Endothelial cell of umbilical vein (primary cell): ENCODE measurements around the gene MPIG6B. TPM values are rescaled to one million over a fixed set of nuclear protein-coding genes. Genes with fewer than 3 reads are reported as not detected.

Experiments
- BruUV-seq: library from RNA; stranded (reverse); fragments of 400-500 nt; replicated peaks from 2 replicates; lab custom pipeline; 2021; lab: Mats Ljungman, UMichigan
- CTCF ChIA-PET: fragments of 300-600, 350-600 bp; sonication (Branson Sonifier 250); formaldehyde crosslinking; loops from one replicate; lab custom pipeline; 2021; ENCODE audit warnings: antibody characterized with exemption, inconsistent platforms; lab: Charles Lee
- POLR2A ChIA-PET: fragments of 300-600, 350-600 bp; sonication (Branson Sonifier 250); formaldehyde crosslinking; loops from one replicate; lab custom pipeline; 2021; ENCODE audit warnings: antibody characterized with exemption, inconsistent platforms; lab: Charles Lee
- DNase-seq: peaks from one replicate; pipeline ENCODE4 v3.0.0-alpha.2; 2011; ENCODE audit warnings: low read depth, low spot score
- FAIRE-seq: peaks from 2 replicates; lab custom pipeline; 2011; peaks lifted over from hg19 to GRCh38; lab: Jason Lieb, UNC
- H2AFZ ChIP-seq: 2 replicates; pipeline ENCODE4 v1.6.0; 2012; ENCODE audit warnings: low read depth, low read length, control low read depth, inconsistent platforms
- H3K27ac ChIP-seq: 2 replicates; pipeline ENCODE4 v1.5.1; 2011; ENCODE audit warnings: low read depth, mild to moderate bottlenecking, control low read depth, low read length, moderate library complexity; ENCODE audit not compliant: insufficient read depth
- H3K27me3 ChIP-seq, 2 experiments: 2 replicates each; pipeline versions ENCODE4 v1.6.0 to v1.6.1; 2011; ENCODE audit warnings: low read length in 2 of 2, mixed read lengths in 1 of 2; ENCODE audit not compliant: control insufficient read depth in 2 of 2, insufficient read depth in 2 of 2
- H3K36me3 ChIP-seq, 2 experiments: 2 replicates in 1 of 2; 3 replicates in 1 of 2; pipeline ENCODE4 v1.5.1; 2011; ENCODE audit warnings: low read length in 2 of 2, mild to moderate bottlenecking in 1 of 2, moderate library complexity in 1 of 2; ENCODE audit not compliant: control insufficient read depth in 2 of 2, insufficient read depth in 2 of 2; ENCODE audit errors: extremely low read depth in 1 of 2
- H3K4me1 ChIP-seq: 3 replicates; pipeline ENCODE4 v1.5.1; 2011; ENCODE audit warnings: mild to moderate bottlenecking, low read length; ENCODE audit not compliant: control insufficient read depth, insufficient read depth; ENCODE audit errors: extremely low read depth
- H3K4me2 ChIP-seq: 2 replicates; pipeline ENCODE4 v1.6.1; 2011; ENCODE audit warnings: low read length, control low read depth, mixed read lengths; ENCODE audit not compliant: insufficient read depth
- H3K4me3 ChIP-seq, 3 experiments: fragments of 200-600 bp in 1 of 3; sonication (generic), shearing (Covaris generic) in 1 of 3; replicated peaks in 1 of 3; 2 replicates each; pipeline ENCODE4 v1.5.1; 2011 to 2016; ENCODE audit warnings: control low read depth in 3 of 3, low read length in 3 of 3, mild to moderate bottlenecking in 2 of 3, inconsistent platforms in 1 of 3, low read depth in 1 of 3, moderate library complexity in 1 of 3; ENCODE audit not compliant: insufficient read depth in 1 of 3
- H3K79me2 ChIP-seq: 2 replicates; pipeline ENCODE4 v1.6.0; 2012; ENCODE audit warnings: low read length, inconsistent platforms; ENCODE audit not compliant: control insufficient read depth, insufficient read depth
- H3K9ac ChIP-seq: replicated peaks from 2 replicates; pipeline ENCODE3; 2011; ENCODE audit warnings: low read length, control low read depth; ENCODE audit not compliant: insufficient read depth; ENCODE audit errors: extremely low read depth
- H3K9me1 ChIP-seq: replicated peaks from 3 replicates; pipeline ENCODE4 v1.6.0; 2011; ENCODE audit warnings: mild to moderate bottlenecking, low read length; ENCODE audit not compliant: control insufficient read depth, insufficient read depth; ENCODE audit errors: extremely low read depth
- H3K9me3 ChIP-seq: replicated peaks from 2 replicates; pipeline ENCODE4 v1.5.1; 2012; ENCODE audit warnings: low read length, inconsistent platforms; ENCODE audit not compliant: control insufficient read depth, insufficient read depth
- H4K20me1 ChIP-seq: replicated peaks from 2 replicates; pipeline ENCODE3; 2011; ENCODE audit warnings: mild to moderate bottlenecking, low read length; ENCODE audit not compliant: control insufficient read depth, insufficient read depth; ENCODE audit errors: extremely low read depth
- CTCF ChIP-seq, 2 donors: IDR thresholded peaks; 1 replicate in 1 of 2; 2 replicates in 1 of 2; pipeline ENCODE4 v1.5.1; 2011; ENCODE audit warnings: low read length in 2 of 2, mild to moderate bottlenecking in 2 of 2, moderate library complexity in 2 of 2, control low read depth in 1 of 2, inconsistent platforms in 1 of 2, low read depth in 1 of 2; ENCODE audit not compliant: insufficient read depth in 1 of 2; ENCODE audit errors: extremely low read depth in 1 of 2
- GATA2 ChIP-seq: IDR thresholded peaks from 2 replicates; pipeline ENCODE4 v1.7.0; 2011; ENCODE audit warnings: low read depth, mild to moderate bottlenecking, moderate library complexity, mixed read lengths, low read length; ENCODE audit not compliant: insufficient read length, insufficient read depth
- JUN ChIP-seq: IDR thresholded peaks from 2 replicates; pipeline ENCODE4 v1.6.1; 2011; ENCODE audit warnings: borderline replicate concordance, low read depth; ENCODE audit not compliant: insufficient read length, insufficient read depth
- MYC ChIP-seq: IDR thresholded peaks from one replicate; pipeline ENCODE4 v1.6.1; 2011; ENCODE audit warnings: mild to moderate bottlenecking, low read depth, low read length
- POLR2A ChIP-seq: IDR thresholded peaks from 2 replicates; pipeline ENCODE4 v1.6.1; 2012; ENCODE audit warnings: low read depth, mild to moderate bottlenecking, control low read depth, low read length
- POLR2AphosphoS5 ChIP-seq: IDR thresholded peaks from 2 replicates; pipeline ENCODE4 v1.6.1; 2012; ENCODE audit warnings: low read depth, mild to moderate bottlenecking, control low read depth, low read length, moderate library complexity; ENCODE audit not compliant: insufficient read depth
- dilution Hi-C: fragments of 300-500 bp; cut with MboI; formaldehyde crosslinking; loops from one replicate; pipeline ENCODE4 v1.15.0; 2019; ENCODE audit warnings: low sequenced_read_pairs; ENCODE audit not compliant: extremely low pct_ligation_motif_present
- intact Hi-C: fragments of 100-400 bp; cut with micrococcal nuclease; formaldehyde crosslinking; loops from one replicate; pipeline ENCODE4 v1.10.0; 2022
- polyA plus RNA-seq, 4 experiments: library from polyadenylated mRNA; depleted of rRNA in 3 of 4; stranded (reverse) in 3 of 4; unstranded in 1 of 4; fragments of >200 nt; gene quantifications; 2 replicates each; pipeline versions ENCODE4 v1.2.1 to v1.2.3, GENCODE V29; 2011 to 2012; ENCODE audit warnings: missing spikeins in 1 of 4
- total RNA-seq: library from RNA; stranded (reverse); gene quantifications from 2 replicates; pipeline ENCODE4 v1.2.3, GENCODE V29; 2021
- TF ChIP-seq, protein P1 (sequence below): IDR thresholded peaks from 2 replicates; pipeline ENCODE4 v1.6.1; 2011; ENCODE audit not compliant: insufficient read depth, insufficient read length

MPIG6B gene
- total and polyA plus RNA-seq, 2 donors (not counting 3 experiments of a cell fraction or from before 2014, with no cell fraction given), result not detected

DNA sequence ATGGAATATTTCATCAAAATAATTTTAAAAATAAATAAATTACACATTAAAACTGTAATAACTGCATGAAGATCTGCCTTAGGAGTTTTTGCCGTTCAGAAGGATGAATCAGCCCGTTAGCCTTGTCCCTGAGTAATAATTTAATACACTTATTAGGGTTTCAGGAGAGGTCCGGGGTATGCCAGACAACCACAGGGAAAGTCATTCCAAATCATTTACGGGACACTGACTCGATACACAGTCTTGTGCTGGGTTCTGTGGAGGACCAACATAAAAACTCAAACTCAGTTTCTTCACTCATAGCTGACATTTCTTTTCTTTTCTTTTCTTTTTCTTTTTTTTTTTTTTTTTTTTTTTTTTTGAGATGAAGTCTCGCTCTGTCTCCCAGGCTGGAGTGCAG lies 17.2 kb upstream of the MPIG6B start:
- Histone ChIP-seq H3K27ac (no peak overlapping the region), H3K79me2 (peaks cover 18% of the 10 kb centered on the region), H3K9me3 (no peaks in the 10 kb centered on the region), H3K9ac (no peak overlapping the region), H3K9me1 (no peaks in the 10 kb centered on the region), H3K4me2 (no peak overlapping the region), H2AFZ (no peak overlapping the region), H3K36me3 (no peaks in the 10 kb centered on the region), H4K20me1 (no peaks in the 10 kb centered on the region), H3K27me3 (no peaks in the 10 kb centered on the region), H3K4me3 (no peak overlapping the region), H3K4me1 (peaks cover 15% of the 10 kb centered on the region)
- no TSS peak for BruUV-seq
- DNase-seq (no peak), FAIRE-seq (no peak)
- CTCF ChIA-PET, result no interaction called here
- no peak for TF ChIP-seq GATA2
- TF ChIP-seq POLR2AphosphoS5, result no peak
- no peak for TF ChIP-seq CTCF (IDR thresholded peaks at IDR 0.05; ENCODE audit: extremely low read depth in 1 of 2, insufficient read depth in 1 of 2, low read depth in 1 of 2, low read length in 2 of 2)
- no peak for TF ChIP-seq POLR2A
- no peak for TF ChIP-seq JUN
- no peak for TF ChIP-seq MYC
- TF ChIP-seq, protein P1, sequence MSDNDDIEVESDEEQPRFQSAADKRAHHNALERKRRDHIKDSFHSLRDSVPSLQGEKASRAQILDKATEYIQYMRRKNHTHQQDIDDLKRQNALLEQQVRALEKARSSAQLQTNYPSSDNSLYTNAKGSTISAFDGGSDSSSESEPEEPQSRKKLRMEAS, result no peak
- intact Hi-C loops (no loop called here), dilution Hi-C loops (no loop called here)
- POLR2A ChIA-PET, result interaction anchor here (0.6 kb wide), 2 partner anchors 24 to 253 kb away, joined by 4 to 9 read pairs; partner anchors contain the start of gene SKIC2
